Frontal cortex (tissue), 4 donors: ENCODE results near the gene ACOT9. TPM values are rescaled to one million over a fixed set of nuclear protein-coding genes. Genes with fewer than 3 reads are reported as not detected.
"Not testable (repeated sequence)": the region's sequence is repeated elsewhere in the genome, so short reads cannot be mapped to it uniquely, and the experiment has no call there.

Experiments used
- DNase-seq, 2 donors: peaks; one replicate each; pipeline ENCODE4 v3.0.0; 2012; ENCODE audit warnings: low spot score in 2 of 2
- FAIRE-seq: peaks from 2 replicates; lab custom pipeline; 2012; peaks lifted over from hg19 to GRCh38; lab: Jason Lieb, UNC
- total RNA-seq: library from RNA; depleted of rRNA; stranded (reverse); fragments of >200 nt; gene quantifications from one replicate; pipeline ENCODE4 v1.2.3, GENCODE V29; 2014
- donor health status: control.
- donor health status: control.
- donor health status: control.

The ACOT9 gene
- total RNA-seq, 1 donor from 2014 or later = 22.0 TPM

- DNase-seq (no peak), FAIRE-seq (no peak)
Measured at GRCh38 chrX:23766650-23767551, 23.8 kb upstream of the ACOT9 start.

- DNase-seq (no peak), FAIRE-seq (no peak)
Measured at GRCh38 chrX:23765868-23766267, 22.8 kb upstream of the ACOT9 start.

DNA sequence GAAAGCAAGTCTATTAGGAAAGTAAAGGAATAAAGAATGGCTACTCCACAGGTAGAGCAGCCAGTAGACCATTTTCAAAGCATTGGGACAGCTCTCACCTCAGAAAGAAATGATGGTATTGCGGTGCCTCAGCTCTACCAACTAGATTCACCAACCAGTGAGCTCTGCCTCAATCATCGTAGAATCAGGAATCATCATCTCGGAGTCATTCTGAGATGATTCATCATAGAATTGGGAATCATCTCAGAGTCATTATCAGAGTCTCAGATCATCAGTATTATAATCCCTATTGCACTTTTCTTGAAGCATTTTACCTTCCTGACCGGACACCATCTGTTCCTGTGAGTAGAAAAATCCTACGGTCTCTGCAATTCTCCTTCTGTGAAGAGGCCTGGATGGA is 22.4 kb upstream of the ACOT9 start:
- no peak for FAIRE-seq
- no peak for DNase-seq

GRCh38 chrX:23764188-23764984 is 21.3 kb upstream of the ACOT9 start:
- FAIRE-seq (no peak), DNase-seq (no peak)

GRCh38 chrX:23759821-23760220 is 16.7 kb upstream of the ACOT9 start:
- DNase-seq (no peak), FAIRE-seq (no peak)

- FAIRE-seq = no peak
- DNase-seq = peak in 1 of 2 donors; percentile 14
Measured at GRCh38 chrX:23756165-23756564, 13.1 kb upstream of the ACOT9 start.

DNA sequence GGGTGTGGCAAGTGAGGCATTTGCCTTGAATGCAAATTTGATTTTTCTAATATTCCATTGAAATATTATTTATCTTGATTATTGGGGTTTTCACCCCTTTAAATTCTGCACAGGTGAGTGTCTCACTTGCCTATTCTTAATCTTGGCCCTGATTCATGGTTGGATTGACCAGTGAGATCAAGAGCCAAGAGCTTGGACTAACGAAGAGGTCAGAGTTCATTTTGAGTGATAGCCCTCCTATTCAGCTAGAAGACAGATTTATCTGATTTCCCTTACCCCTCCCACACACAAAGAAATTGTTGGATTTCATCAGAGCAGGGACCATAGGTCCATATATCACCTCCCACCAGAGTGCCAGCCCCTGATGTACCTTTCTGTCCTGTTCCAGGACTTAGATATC is 11.6 kb upstream of the ACOT9 start:
- DNase-seq (no peak), FAIRE-seq (no peak)

DNA sequence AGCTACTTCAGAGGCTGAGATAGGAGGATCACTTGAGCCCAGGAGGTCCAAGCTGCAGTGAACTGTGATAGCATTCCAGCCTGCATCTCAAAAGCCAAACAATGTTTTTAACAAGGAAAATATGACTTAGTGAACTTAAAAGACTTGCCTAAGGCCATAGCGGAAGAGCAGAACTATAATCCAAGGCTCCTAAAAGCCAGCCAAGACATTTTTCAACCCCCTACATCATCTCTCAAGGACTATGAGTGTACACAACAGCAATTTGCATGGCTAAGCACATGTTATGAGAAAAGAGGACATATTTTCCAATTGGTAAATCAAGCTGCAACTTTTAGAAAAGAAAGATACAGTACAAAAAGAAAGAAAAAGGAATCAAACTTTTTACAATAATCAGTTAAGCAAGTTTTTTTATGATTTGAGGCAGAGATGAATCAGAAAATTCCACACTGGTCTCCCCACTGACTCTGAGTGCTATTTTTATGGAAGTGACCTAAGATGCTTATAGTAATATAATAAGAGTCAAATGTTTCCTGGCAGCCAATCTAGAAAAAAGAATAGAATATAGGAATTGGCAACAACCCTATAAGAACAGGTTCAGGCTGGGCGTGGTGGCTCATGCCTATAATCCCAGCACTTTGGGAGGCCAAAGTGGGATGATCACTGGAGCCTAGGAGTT is 9.8 kb upstream of the ACOT9 start:
- FAIRE-seq (no peak), DNase-seq (no peak)

- FAIRE-seq (no peak), DNase-seq (no peak)
Measured at GRCh38 chrX:23749576-23749975, 6.5 kb upstream of the ACOT9 start.

- no peak for FAIRE-seq
- no peak for DNase-seq
Measured at GRCh38 chrX:23749129-23749528, 6.1 kb upstream of the ACOT9 start.

- FAIRE-seq = no peak
Measured at GRCh38 chrX:23745786-23746185, 2.7 kb upstream of the ACOT9 start.

DNA sequence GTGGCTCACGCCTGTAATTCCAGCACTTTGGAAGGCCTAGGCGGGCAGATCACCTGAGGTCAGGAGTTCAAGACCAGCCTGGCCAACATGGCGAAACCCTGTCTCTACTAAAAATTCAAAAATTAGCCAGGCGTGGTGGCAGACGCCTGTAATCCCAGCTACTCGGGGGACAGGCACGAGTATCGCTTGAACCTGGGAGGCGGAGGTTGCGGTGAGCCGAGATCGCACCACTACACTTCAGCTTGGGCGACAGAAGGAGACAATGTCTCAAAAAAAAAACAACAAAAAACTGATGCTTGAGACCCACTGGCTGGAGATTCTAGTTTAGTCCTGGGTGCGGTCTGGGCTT is 521 bp upstream of the ACOT9 start:
- not testable (repeated sequence) for FAIRE-seq, DNase-seq

More at GRCh38 chrX:23745786-23746185, 2.7 kb upstream of the ACOT9 start:
- DNase-seq = no peak

GRCh38 chrX:23742174-23742696 is 841 bp downstream of the ACOT9 start:
- no peak for FAIRE-seq

DNA sequence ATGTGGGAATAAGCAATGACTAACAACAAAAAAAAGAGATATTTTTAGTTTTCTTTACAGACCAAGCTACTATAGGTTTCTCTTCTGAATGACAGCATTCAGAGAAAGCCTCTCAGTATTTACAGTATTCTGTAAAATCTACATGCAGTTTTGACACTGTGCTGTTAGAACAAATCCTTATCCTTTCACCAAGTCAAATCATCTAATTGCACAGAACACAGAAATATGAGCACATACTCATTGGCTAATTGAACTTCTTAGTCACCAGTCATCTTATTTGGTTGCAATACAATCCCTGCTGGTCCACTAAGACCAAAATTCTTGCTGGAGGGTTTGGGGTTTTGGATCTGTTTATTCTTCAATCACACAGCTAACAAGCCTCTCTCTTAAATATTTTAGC is 5.7 kb downstream of the ACOT9 start:
- DNase-seq (no peak), FAIRE-seq (no peak)

More at GRCh38 chrX:23742174-23742696, 841 bp downstream of the ACOT9 start:
- peak in 1 of 2 donors; percentile 26 for DNase-seq

DNA sequence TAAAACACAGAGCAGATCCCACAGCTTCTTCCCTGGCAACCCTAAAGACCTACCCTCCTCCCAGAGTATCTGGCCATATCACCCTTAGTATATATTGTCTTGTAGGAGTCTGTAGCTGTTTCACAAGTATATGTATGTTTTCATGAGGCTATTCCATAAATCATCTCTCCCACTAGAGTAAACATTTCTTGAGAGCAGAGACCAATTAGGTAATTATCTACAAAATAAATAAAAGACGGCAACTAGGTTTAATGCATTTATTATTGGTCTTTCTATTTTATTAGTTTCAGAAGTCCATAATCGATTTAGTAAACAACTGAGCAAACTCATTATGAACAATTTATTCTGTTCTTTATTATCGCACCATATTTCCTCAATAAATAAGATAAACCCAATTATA is 7.0 kb downstream of the ACOT9 start:
- DNase-seq (no peak), FAIRE-seq (no peak)

GRCh38 chrX:23732704-23733103 is 10.4 kb downstream of the ACOT9 start:
- DNase-seq (no peak), FAIRE-seq (no peak)

GRCh38 chrX:23731951-23732350 is 11.1 kb downstream of the ACOT9 start:
- DNase-seq (no peak), FAIRE-seq (no peak)

DNA sequence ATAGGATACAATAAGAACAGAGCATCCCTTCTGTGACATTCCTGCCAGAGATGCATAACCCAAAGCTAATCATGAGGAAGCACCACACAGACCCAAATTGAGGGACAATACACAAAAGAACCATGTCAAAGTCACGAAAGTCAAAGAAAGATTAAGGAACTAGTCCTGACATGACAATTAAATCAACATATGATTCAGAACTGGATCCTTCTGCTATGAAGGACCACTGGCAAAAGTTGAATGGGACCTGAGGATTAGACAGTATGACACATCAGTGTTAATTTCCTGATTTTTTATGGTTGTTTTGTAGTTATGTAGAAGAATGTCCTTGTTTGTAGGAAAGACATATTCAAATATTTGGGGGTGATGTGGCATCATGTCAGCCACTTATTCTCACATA is 13.9 kb downstream of the ACOT9 start:
- DNase-seq (no peak), FAIRE-seq (no peak)

- no peak for DNase-seq
- no peak for FAIRE-seq
Measured at GRCh38 chrX:23727206-23727605, 15.9 kb downstream of the ACOT9 start.

DNA sequence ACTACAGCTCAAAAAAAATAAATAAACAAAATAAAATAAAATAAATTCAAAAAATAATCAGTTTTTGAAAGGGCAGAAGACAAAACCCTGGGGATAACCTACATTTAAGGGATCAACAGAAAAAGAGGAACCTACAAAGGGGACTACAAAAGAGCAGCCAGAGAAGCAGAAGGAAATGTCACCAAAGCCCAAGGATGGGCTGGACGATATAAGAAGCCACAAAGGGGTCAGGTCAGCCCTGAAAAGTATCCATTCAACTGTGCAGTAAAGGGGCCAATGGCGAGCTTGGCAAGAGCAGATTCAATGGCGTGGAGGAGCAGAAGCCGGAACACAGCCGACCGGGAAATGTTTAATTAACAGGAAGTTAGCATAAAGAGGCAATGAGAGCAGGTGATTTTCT is 16.9 kb downstream of the ACOT9 start:
- no peak for DNase-seq
- FAIRE-seq = no peak
